Fibroblast of skin of right quadriceps (primary cell): Measurements from ENCODE around the gene ARHGAP15.
A peak's percentile ranks its signal among the peaks of the same experiment; 100 is the strongest.

Experiments used
- DNase-seq: peaks from one replicate; pipeline ENCODE4 v3.0.0-alpha.2; 2013

Gene ARHGAP15

GRCh38 chr2:143280097-143280757, 151.0 kb downstream of the ARHGAP15 start:
- DNase-seq: no peak

DNA sequence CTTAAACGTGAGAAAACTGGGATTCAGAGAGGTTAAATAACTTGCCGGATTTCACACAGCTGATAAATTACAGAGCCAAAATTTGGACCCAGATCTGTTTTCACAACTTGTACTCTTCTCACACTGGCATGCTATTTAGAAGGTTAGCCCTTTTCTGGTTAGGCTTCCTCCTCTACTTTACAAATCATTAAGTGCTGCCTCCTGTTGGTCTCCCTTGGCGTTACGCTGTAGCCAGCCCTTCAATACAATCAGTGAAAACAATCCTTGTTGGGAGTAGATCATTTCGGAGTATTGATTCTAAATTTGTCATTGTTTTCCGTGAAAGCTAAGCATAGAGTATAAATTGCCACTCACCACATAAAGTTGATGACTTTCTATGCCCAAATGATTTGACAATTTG, 153.5 kb downstream of the ARHGAP15 start:
- DNase-seq: no peak

GRCh38 chr2:143284087-143284675, 155.0 kb downstream of the ARHGAP15 start:
- peak; percentile 30 for DNase-seq

GRCh38 chr2:143289025-143289424, 159.8 kb downstream of the ARHGAP15 start:
- no peak for DNase-seq

DNA sequence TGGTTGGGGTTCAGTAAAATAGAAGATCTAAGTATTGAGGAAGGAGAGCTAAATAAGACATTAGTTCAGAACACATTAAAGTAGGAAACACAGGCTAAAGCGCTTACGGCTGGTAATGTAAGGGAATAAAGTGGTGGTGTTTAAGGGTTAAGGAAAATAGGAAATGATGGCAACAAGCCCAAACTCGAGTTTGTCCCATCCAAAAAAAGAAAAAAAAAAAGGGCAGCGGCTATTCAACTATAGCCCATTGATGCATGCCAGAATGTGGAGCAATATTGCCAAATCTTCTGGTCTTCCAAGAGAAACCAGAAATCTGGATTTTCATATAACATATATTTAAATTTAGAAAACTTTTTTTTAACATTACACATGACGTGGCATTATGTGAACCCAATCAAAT, 161.0 kb downstream of the ARHGAP15 start:
- no peak for DNase-seq

GRCh38 chr2:143294068-143294467, 164.8 kb downstream of the ARHGAP15 start:
- no peak for DNase-seq

- DNase-seq: no peak
These were observed 166.9 kb downstream of the ARHGAP15 start for GRCh38 chr2:143296089-143296488.

GRCh38 chr2:143297182-143297581, 168.0 kb downstream of the ARHGAP15 start:
- DNase-seq: no peak

GRCh38 chr2:143300536-143300935, 171.3 kb downstream of the ARHGAP15 start:
- DNase-seq: peak; percentile 40

- no peak for DNase-seq
These were observed 182.2 kb downstream of the ARHGAP15 start for GRCh38 chr2:143311426-143311825.

- no peak for DNase-seq
These were observed 183.2 kb downstream of the ARHGAP15 start for GRCh38 chr2:143312441-143312840.

DNA sequence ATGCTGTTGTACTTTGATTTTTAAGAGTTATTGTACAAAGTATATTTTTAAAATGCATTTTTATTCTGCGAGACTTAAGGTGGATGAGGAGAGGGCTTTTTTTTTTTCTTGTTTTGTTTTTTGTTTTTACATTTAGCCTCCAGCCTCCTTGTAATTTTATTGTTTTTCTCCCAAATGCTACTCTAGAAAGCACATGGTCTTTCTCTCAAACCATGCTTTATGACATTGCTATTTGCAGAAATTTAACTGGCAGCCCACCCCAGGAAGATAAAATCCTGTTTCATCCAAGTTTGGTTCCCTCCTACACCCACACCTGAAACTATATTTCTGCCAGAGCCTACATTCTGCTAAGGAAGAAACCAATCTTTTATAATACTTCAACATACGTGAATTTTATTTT, 184.6 kb downstream of the ARHGAP15 start:
- no peak for DNase-seq

GRCh38 chr2:143321994-143322393, 192.8 kb downstream of the ARHGAP15 start:
- no peak for DNase-seq

DNA sequence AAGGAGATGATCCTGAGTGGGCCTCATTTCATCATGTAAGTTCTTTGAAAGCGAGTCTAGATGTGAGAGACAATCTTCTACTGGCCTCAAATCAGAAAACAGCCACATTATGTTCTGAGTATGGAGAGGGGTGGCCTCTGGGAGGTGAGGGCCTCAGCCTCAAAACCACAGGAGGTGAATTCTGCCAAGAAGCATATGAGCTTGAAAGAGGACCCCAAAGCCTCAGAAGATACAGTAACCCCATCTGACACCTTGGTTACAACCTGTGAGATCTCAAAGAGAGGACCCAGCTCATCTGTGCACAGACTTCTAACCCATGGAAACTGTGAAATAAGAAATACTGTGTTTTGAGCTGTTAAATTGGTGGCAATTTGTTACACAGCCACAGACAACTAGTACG, 200.1 kb downstream of the ARHGAP15 start:
- DNase-seq: no peak

- no peak for DNase-seq
These were observed 204.1 kb downstream of the ARHGAP15 start for GRCh38 chr2:143333168-143333791.

GRCh38 chr2:143333847-143334246, 204.6 kb downstream of the ARHGAP15 start:
- DNase-seq: no peak

DNA sequence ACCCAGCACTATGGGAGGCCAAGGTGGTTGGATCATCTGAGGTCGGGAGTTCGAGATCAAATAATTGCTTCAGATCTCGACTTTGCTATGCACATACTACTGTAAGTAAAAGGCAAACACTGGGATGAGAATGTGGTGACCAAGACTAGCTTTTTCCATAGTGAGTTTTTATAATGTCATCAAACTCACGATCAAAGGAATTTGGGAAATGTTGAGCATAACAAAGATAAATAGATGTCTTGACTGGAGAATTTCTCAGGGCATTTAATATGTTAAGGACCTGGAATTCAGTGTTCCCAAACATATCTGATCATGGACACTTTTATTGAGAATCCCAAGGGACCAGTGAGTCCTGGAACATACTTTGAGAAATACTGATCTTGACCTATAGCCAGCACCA, 205.6 kb downstream of the ARHGAP15 start:
- DNase-seq: no peak

DNA sequence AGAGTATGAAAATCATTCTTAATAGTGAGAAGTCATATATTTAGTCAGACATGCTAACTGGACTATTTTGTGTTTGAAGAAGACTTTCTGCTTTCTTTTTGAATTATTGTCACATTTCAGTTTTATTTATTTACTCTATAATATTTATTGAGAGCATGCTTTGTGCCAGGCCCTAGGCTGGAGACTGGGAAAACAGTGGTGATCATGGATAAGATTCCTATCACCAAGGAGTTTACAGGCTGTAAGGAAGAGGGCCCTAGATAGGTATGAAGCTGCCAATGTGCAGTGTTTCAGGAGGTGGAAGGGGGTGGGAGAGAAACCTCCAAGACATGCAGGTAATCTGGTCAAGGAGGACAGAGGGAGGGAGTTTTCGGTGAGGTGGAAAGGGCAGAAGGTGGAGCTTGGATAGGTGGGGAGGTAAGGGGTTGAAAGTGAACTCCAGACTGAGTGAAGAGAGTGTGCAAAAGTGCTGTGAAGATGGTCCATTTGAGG, 207.5 kb downstream of the ARHGAP15 start:
- DNase-seq: no peak

DNA sequence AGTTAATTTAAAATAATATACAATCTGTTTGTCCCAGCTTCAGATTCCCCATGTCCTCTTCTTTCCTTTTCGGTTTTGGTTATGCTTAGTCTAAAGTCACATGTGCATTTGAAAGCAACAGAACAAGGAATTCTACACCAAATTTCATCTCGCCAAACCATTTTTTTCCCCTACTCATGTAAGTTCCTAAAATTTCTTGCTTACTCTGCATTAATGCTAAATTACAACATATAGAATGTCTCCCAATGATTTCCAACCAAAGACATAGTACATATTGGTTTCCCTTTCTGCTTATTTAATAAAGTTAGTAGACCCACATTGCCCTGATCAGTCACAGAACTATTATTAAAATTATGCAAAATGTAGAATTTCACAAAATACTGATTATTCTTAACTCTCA, 212.3 kb downstream of the ARHGAP15 start:
- no peak for DNase-seq

DNA sequence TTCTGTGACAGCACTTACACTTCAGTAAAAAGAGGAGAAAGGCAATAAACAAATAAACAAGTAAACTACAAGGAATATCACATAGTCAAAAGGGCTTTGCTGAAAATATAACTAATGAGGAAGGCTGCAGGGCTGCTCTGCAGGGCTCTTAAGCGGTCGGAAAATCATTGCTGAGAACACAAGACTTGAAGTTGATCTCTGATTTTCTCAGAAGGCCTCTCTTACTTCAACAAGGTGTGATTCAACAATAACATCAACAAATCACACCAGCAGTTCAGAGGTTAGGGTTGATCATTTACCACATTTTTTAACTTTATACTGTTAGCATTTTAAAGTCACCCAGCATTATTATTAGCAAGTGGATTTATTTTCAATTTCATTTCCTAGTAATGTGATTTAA, 215.6 kb downstream of the ARHGAP15 start:
- DNase-seq: no peak

- DNase-seq: peak; percentile 3
These were observed 216.9 kb downstream of the ARHGAP15 start for GRCh38 chr2:143345887-143346787.

- DNase-seq: no peak
These were observed 218.1 kb downstream of the ARHGAP15 start for GRCh38 chr2:143347271-143347695.

- no peak for DNase-seq
These were observed 218.7 kb downstream of the ARHGAP15 start for GRCh38 chr2:143347901-143348414.
